ENCODE data around the gene MYBPC2.

GRCh38 chr19:50437862-50438449 is 5.3 kb downstream of the MYBPC2 start:
- TF ChIP-seq TAF1 (IDR thresholded peaks at IDR 0.05; ENCODE audit: borderline replicate concordance, insufficient read depth, low read length) (no peak), POLR2AphosphoS5 (IDR thresholded peaks at IDR 0.05; ENCODE audit: low read depth, low read length) (no peak), REST (IDR thresholded peaks at IDR 0.05; ENCODE audit: insufficient read depth in 1 of 2, low read depth in 2 of 2, low read length in 2 of 2) (no peak), SIN3A (IDR thresholded peaks at IDR 0.05; ENCODE audit: borderline replicate concordance, insufficient read depth, low read length) (no peak)
